ENCODE data around the gene KIAA0408. TPM values are rescaled to one million over a fixed set of nuclear protein-coding genes. Genes with fewer than 3 reads are reported as not detected.
A peak's percentile ranks its signal among the peaks of the same experiment; 100 is the strongest.
"Not testable (repeated sequence)": the region's sequence is repeated elsewhere in the genome, so short reads cannot be mapped to it uniquely, and the experiment has no call there.

Gene KIAA0408
- total RNA-seq, 1 donor from 2014 or later, result not detected

- Histone ChIP-seq H3K27me3 (ENCODE audit: control insufficient read depth, insufficient read depth, low read length) (no peaks in the 10 kb centered on the region), H3K4me3 (ENCODE audit: low read depth, low read length) (no peak overlapping the region), H3K36me3 (ENCODE audit: control insufficient read depth, insufficient read depth, low read length) (no peaks in the 10 kb centered on the region)
- no peak for TF ChIP-seq CTCF (IDR thresholded peaks at IDR 0.05; ENCODE audit: insufficient read depth, low read length, severe bottlenecking)
- peak; percentile 37 for DNase-seq (ENCODE audit: low read depth)
- no peak for FAIRE-seq
Measured at GRCh38 chr6:127423921-127424320, 35.3 kb downstream of the KIAA0408 start.

- not testable (repeated sequence) for DNase-seq (ENCODE audit: low read depth); H3K36me3 ChIP-seq (ENCODE audit: control insufficient read depth, insufficient read depth, low read length); H3K4me3 ChIP-seq (ENCODE audit: low read depth, low read length); H3K27me3 ChIP-seq (ENCODE audit: control insufficient read depth, insufficient read depth, low read length); FAIRE-seq
Measured at GRCh38 chr6:127421164-127421563, 38.0 kb downstream of the KIAA0408 start.

GRCh38 chr6:127420556-127420955 lies 38.6 kb downstream of the KIAA0408 start:
- H3K4me3 ChIP-seq (ENCODE audit: low read depth, low read length), result no peak overlapping the region
- peak; percentile 96 for DNase-seq (ENCODE audit: low read depth)
- no peaks in the 10 kb centered on the region for H3K36me3 ChIP-seq (ENCODE audit: control insufficient read depth, insufficient read depth, low read length)
- FAIRE-seq, result peak; percentile 80
- TF ChIP-seq CTCF (IDR thresholded peaks at IDR 0.05; ENCODE audit: insufficient read depth, low read length, severe bottlenecking), result peak; percentile 44
- H3K27me3 ChIP-seq (ENCODE audit: control insufficient read depth, insufficient read depth, low read length), result no peaks in the 10 kb centered on the region

- no peaks in the 10 kb centered on the region for H3K27me3 ChIP-seq (ENCODE audit: control insufficient read depth, insufficient read depth, low read length)
- FAIRE-seq (no peak), DNase-seq (ENCODE audit: low read depth) (no peak)
- no peaks in the 10 kb centered on the region for H3K36me3 ChIP-seq (ENCODE audit: control insufficient read depth, insufficient read depth, low read length)
- H3K4me3 ChIP-seq (ENCODE audit: low read depth, low read length), result no peak overlapping the region
- no peak for TF ChIP-seq CTCF (IDR thresholded peaks at IDR 0.05; ENCODE audit: insufficient read depth, low read length, severe bottlenecking)
Measured at GRCh38 chr6:127415096-127415495, 44.1 kb downstream of the KIAA0408 start.

GRCh38 chr6:127413123-127413522 lies 46.1 kb downstream of the KIAA0408 start:
- H3K4me3 ChIP-seq (ENCODE audit: low read depth, low read length); DNase-seq (ENCODE audit: low read depth); H3K36me3 ChIP-seq (ENCODE audit: control insufficient read depth, insufficient read depth, low read length); H3K27me3 ChIP-seq (ENCODE audit: control insufficient read depth, insufficient read depth, low read length); FAIRE-seq: not testable (repeated sequence)

GRCh38 chr6:127412016-127412415 lies 47.2 kb downstream of the KIAA0408 start:
- FAIRE-seq; H3K27me3 ChIP-seq (ENCODE audit: control insufficient read depth, insufficient read depth, low read length); H3K4me3 ChIP-seq (ENCODE audit: low read depth, low read length); H3K36me3 ChIP-seq (ENCODE audit: control insufficient read depth, insufficient read depth, low read length); DNase-seq (ENCODE audit: low read depth): not testable (repeated sequence)

Other genes with a start within 250 kb of the KIAA0408 start
- 49.0 TPM in 2 replicates for gene RNF146, start 192.5 kb downstream of the KIAA0408 start, total RNA-seq
- gene ECHDC1, start 115.8 kb downstream of the KIAA0408 start, total RNA-seq, result 25.6 and 30.3 TPM in 2 replicates
- gene C6orf58, start 117.8 kb upstream of the KIAA0408 start, total RNA-seq, result not detected in 2 replicates

All from bronchial epithelial cell (primary cell).